Stomach (tissue), 9 donors: ENCODE measurements around the gene DENND4A. TPM values are rescaled to one million over a fixed set of nuclear protein-coding genes. Genes with fewer than 3 reads are reported as not detected.

Source experiments
- DNase-seq, 2 donors: peaks; one replicate each; pipeline versions ENCODE4 v3.0.0 to v3.0.0-alpha.2; 2013 to 2019
- H3K27ac ChIP-seq, 5 donors: fragments of 200-600 bp in 4 of 5; sonication (generic) in 4 of 5; one replicate each; pipeline ENCODE4 v1.5.1; 2013 to 2019; ENCODE audit warnings: mild to moderate bottlenecking in 1 of 5, moderate library complexity in 1 of 5
- H3K27me3 ChIP-seq, 3 donors: fragments of 200-600 bp; sonication (generic); one replicate each; pipeline ENCODE4 v1.5.1; 2017 to 2019; ENCODE audit warnings: mixed run types in 1 of 3
- H3K36me3 ChIP-seq, 4 donors: fragments of 200-600 bp; sonication (generic); 1 replicate in 3 of 4; 2 replicates in 1 of 4; pipeline ENCODE4 v1.5.1; 2016 to 2019
- H3K4me1 ChIP-seq, 4 donors: fragments of 200-600 bp; sonication (generic); one replicate each; pipeline ENCODE4 v1.5.1; 2016 to 2019
- H3K4me3 ChIP-seq, 4 donors: fragments of 200-600 bp; sonication (generic) in 3 of 4; one replicate each; pipeline ENCODE4 v1.5.1; 2016 to 2019; ENCODE audit warnings: mild to moderate bottlenecking in 1 of 4
- H3K9me3 ChIP-seq, 4 donors: fragments of 200-600 bp; sonication (generic); one replicate each; pipeline ENCODE4 v1.5.1; 2016 to 2019
- CTCF ChIP-seq, 7 experiments: fragments of 450-650 bp in 4 of 7; fragments of 200-600 bp in 3 of 7; sonication (generic) in 3 of 7; IDR thresholded peaks; one replicate each; pipeline ENCODE4 v1.5.1; 2016 to 2019; ENCODE audit warnings: antibody characterized with exemption in 7 of 7, control low read depth in 2 of 7, mild to moderate bottlenecking in 1 of 7
- EP300 ChIP-seq: sonication (generic); formaldehyde crosslinking; IDR thresholded peaks from one replicate; pipeline ENCODE4 v1.6.1; 2017; ENCODE audit warnings: antibody characterized with exemption
- POLR2A ChIP-seq, 4 donors: fragments of 450-650 bp; IDR thresholded peaks; one replicate each; pipeline ENCODE4 v1.6.1; 2016; ENCODE audit warnings: antibody characterized with exemption in 4 of 4, control low read depth in 2 of 4, mild to moderate bottlenecking in 1 of 4, moderate library complexity in 1 of 4
- POLR2AphosphoS5 ChIP-seq, 3 donors: sonication (generic); formaldehyde crosslinking; IDR thresholded peaks; one replicate each; pipeline ENCODE4 v1.6.1; 2016; ENCODE audit warnings: antibody characterized with exemption in 3 of 3
- WGBS, 5 donors: extraction: QIAGEN DNeasy Blood & Tissue Kit in 3 of 5; methylation state at CpG; one replicate each; pipeline versions ENCODE4 v1.1.5 to v1.1.7; 2013 to 2018; 5-methylcytosine and 5-hydroxymethylcytosine counted together
- intact Hi-C: fragments of 100-400 bp; cut with DNase I; formaldehyde crosslinking; loops from one replicate; pipeline ENCODE4 v1.15.1; 2023; ENCODE audit warnings: low total_unique reads
- polyA plus RNA-seq, 3 donors: library from polyadenylated mRNA; stranded (reverse); fragments of 200-250 nt; gene quantifications; one replicate each; pipeline ENCODE4 v1.2.3, GENCODE V29; 2013
- total RNA-seq, 5 donors: library from RNA; depleted of rRNA; stranded (reverse); fragments of >200 nt; gene quantifications; one replicate each; pipeline versions ENCODE4 v1.1.0 to v1.2.3, GENCODE V29; 2014 to 2016
- donor health status: healthy with polysubstance abuse.
- donor health status: Bipolar disorder and iron deficiency.
- donor health status: healthy.

DENND4A gene
- total and polyA plus RNA-seq, 8 donors, result 5.0 to 60.6 (median 24.2) TPM

- no peak overlapping the region for H3K4me3 ChIP-seq
- peaks cover 0 to 11% (median 6%) of the 10 kb centered on the region in 4 donors for H3K36me3 ChIP-seq
- H3K4me1 ChIP-seq, result peaks cover 0 to 36% (median 21%) of the 10 kb centered on the region in 4 donors
- 67 to 79% (median 71%) methylated on average over 5 of the region's 5 CpGs for WGBS, 5 donors
- TF ChIP-seq POLR2AphosphoS5 (IDR thresholded peaks at IDR 0.05) (no peak), EP300 (no peak), POLR2A (IDR thresholded peaks at IDR 0.05) (no peak), CTCF (IDR thresholded peaks at IDR 0.05) (no peak)
- no peaks in the 10 kb centered on the region for H3K27me3 ChIP-seq
- intact Hi-C loops, result no loop called here
- DNase-seq, result no peak
- H3K27ac ChIP-seq, result no peak overlapping the region
- no peaks in the 10 kb centered on the region for H3K9me3 ChIP-seq
Measured at GRCh38 chr15:65762914-65763787, 28.9 kb downstream of the DENND4A start.

DNA sequence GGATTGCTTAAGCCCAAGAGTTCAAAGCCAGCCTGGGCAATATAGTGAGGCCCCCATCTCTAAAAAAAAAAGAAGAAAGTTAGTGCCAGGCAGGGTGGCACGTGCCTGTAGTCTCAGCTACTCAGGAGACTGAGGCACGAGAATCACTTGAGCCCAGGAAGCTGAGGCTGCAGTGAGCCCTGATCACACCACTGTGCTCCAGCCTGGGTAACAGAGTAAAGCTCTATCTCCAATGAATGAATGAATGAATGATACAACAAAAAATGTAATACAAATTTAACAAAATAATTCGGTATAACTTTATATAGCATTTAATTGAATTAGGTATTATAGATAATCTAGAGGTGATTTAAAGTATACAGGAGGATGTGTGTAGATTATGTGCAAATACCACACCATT lies 29.7 kb downstream of the DENND4A start:
- TF ChIP-seq POLR2A (IDR thresholded peaks at IDR 0.05), result no peak
- no peak for TF ChIP-seq CTCF (IDR thresholded peaks at IDR 0.05)
- TF ChIP-seq EP300, result no peak
- Histone ChIP-seq H3K4me3 (no peak overlapping the region), H3K27me3 (no peaks in the 10 kb centered on the region), H3K27ac (no peak overlapping the region), H3K9me3 (no peaks in the 10 kb centered on the region), H3K36me3 (peaks cover 0 to 12% (median 10%) of the 10 kb centered on the region in 4 donors), H3K4me1 (peaks cover 0 to 30% (median 18%) of the 10 kb centered on the region in 4 donors)
- intact Hi-C loops, result no loop called here
- WGBS, 5 donors, result 90 to 99% (median 92%) methylated on average over 3 of the region's 3 CpGs
- DNase-seq, result no peak

DNA sequence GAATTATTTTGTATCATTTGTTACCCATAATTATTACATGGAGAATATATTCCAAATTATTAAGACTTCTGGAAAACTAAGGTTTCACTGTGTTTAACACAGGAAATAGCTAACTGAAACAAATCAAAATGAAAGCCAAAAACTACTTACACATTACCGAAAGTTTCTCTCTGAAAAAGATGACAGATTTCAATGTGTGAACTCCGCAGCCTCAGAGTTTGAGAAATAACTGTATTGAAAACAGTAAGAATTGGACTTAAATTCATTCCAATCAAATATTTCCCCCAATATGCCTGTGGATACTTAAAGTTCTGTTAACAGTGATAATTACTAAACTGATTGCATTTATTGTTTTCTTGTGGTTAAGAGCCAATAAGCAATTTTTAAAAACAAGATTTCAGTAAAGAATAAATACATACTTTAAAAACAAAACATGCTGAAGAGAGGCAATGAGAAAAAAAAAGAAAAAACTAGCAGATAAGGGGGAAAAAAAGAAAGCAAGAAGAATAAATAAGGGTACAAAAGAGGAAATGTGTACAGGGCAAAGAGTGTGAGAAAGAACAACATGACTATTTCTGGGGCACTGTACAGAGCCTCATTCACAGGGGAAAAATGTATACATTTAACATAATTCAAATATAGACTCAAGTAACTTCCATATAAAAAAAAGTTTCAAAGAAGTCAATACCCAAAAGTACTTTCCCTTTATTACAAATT lies 30.7 kb downstream of the DENND4A start:
- DNase-seq, result no peak
- no peak for TF ChIP-seq POLR2A (IDR thresholded peaks at IDR 0.05)
- TF ChIP-seq POLR2AphosphoS5 (IDR thresholded peaks at IDR 0.05), result no peak
- TF ChIP-seq CTCF (IDR thresholded peaks at IDR 0.05), result no peak
- no peak for TF ChIP-seq EP300
- Histone ChIP-seq H3K9me3 (no peaks in the 10 kb centered on the region), H3K27ac (no peak overlapping the region), H3K4me1 (peaks cover 0 to 26% (median 14%) of the 10 kb centered on the region in 4 donors), H3K36me3 (peaks cover 0 to 14% (median 10%) of the 10 kb centered on the region in 4 donors), H3K4me3 (no peak overlapping the region), H3K27me3 (no peaks in the 10 kb centered on the region)
- 81 to 91% (median 89%) methylated on average over 2 of the region's 2 CpGs for WGBS, 5 donors
- intact Hi-C loops, result no loop called here

GRCh38 chr15:65759441-65759840 lies 32.7 kb downstream of the DENND4A start:
- DNase-seq, result no peak
- WGBS, 5 donors, result 89 to 93% (median 91%) methylated on average over 5 of the region's 5 CpGs
- Histone ChIP-seq H3K27ac (no peak overlapping the region), H3K36me3 (peaks cover 0 to 27% (median 19%) of the 10 kb centered on the region in 4 donors), H3K4me3 (no peak overlapping the region), H3K4me1 (peaks cover 0 to 23% (median 11%) of the 10 kb centered on the region in 4 donors), H3K9me3 (no peaks in the 10 kb centered on the region), H3K27me3 (no peaks in the 10 kb centered on the region)
- no peak for TF ChIP-seq EP300
- TF ChIP-seq CTCF (IDR thresholded peaks at IDR 0.05), result no peak
- TF ChIP-seq POLR2A (IDR thresholded peaks at IDR 0.05), result no peak
- no peak for TF ChIP-seq POLR2AphosphoS5 (IDR thresholded peaks at IDR 0.05)
- intact Hi-C loops, result no loop called here
